SK-N-SH (cell line): ENCODE data around the gene WFDC6.

Experiments
- EZH2phosphoT487 ChIP-seq: fragments of 200-600 bp; sonication (generic); IDR thresholded peaks from 2 replicates; pipeline ENCODE4 v1.6.1; 2017; ENCODE audit warnings: low read depth, mixed run types, mild to moderate bottlenecking, antibody characterized with exemption, moderate library complexity, borderline replicate concordance
- RFX5 ChIP-seq: IDR thresholded peaks from 2 replicates; pipeline ENCODE4 v1.6.1; 2012; ENCODE audit warnings: mild to moderate bottlenecking, improper control_type of control experiment, low read length
- TF ChIP-seq, protein P1 (sequence below): fragments of 200-600 bp; sonication (generic); IDR thresholded peaks from 2 replicates; pipeline ENCODE4 v1.6.1; 2017; ENCODE audit warnings: antibody characterized with exemption, mild to moderate bottlenecking, moderate library complexity
- TF ChIP-seq, protein P2 (sequence below): IDR thresholded peaks from 2 replicates; pipeline ENCODE4 v1.4.0; 2012; ENCODE audit warnings: low read depth

DNA sequence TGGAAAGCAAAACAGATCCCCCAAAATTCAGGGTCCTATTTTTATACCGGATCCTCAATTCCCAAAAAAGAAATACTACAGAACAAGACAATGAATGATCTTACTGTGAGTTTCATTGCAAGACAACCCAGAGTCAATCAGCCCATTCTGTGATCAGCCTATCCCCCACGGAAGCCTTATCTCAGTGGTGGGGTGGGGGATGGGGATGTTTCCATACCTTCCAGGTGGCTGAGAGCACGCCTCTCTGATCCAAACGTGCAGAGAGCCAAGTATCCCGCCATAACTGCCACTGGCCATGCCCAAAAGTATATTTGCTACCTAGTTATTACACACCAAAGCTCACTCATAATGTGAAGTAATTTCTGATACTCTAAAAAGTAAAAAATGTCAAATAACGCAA, 54.6 kb downstream of the WFDC6 start:
- TF ChIP-seq RFX5, result no peak
- TF ChIP-seq, protein P1, sequence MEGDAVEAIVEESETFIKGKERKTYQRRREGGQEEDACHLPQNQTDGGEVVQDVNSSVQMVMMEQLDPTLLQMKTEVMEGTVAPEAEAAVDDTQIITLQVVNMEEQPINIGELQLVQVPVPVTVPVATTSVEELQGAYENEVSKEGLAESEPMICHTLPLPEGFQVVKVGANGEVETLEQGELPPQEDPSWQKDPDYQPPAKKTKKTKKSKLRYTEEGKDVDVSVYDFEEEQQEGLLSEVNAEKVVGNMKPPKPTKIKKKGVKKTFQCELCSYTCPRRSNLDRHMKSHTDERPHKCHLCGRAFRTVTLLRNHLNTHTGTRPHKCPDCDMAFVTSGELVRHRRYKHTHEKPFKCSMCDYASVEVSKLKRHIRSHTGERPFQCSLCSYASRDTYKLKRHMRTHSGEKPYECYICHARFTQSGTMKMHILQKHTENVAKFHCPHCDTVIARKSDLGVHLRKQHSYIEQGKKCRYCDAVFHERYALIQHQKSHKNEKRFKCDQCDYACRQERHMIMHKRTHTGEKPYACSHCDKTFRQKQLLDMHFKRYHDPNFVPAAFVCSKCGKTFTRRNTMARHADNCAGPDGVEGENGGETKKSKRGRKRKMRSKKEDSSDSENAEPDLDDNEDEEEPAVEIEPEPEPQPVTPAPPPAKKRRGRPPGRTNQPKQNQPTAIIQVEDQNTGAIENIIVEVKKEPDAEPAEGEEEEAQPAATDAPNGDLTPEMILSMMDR, result no peak
- TF ChIP-seq, protein P2, sequence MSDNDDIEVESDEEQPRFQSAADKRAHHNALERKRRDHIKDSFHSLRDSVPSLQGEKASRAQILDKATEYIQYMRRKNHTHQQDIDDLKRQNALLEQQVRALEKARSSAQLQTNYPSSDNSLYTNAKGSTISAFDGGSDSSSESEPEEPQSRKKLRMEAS, result no peak
- no peak for TF ChIP-seq EZH2phosphoT487
